Activated CD8-positive, alpha-beta memory T cell treated with anti-CD3 and anti-CD28 coated beads, Interleukin-2, amount 10 ng/mL, durations not matched to agents 7 days and 5 days (primary cell): Measurements from ENCODE around the gene KCNJ18. TPM values are rescaled to one million over a fixed set of nuclear protein-coding genes. Genes with fewer than 3 reads are reported as not detected.
"Not testable (repeated sequence)": the region's sequence is repeated elsewhere in the genome, so short reads cannot be mapped to it uniquely, and the experiment has no call there.

Experiments
- ATAC-seq: fragments of 150-1000 bp; cut with Tn5 transposase; one replicate; pipeline ENCODE4 v1.10.0; 2021; ENCODE audit warnings: moderate library complexity
- CTCF ChIA-PET: fragments of 350-600 bp; sonication (Branson Sonifier 250); formaldehyde crosslinking; loops from one replicate; lab custom pipeline; 2021; ENCODE audit warnings: antibody characterized with exemption; lab: Charles Lee
- DNase-seq: peaks from one replicate; pipeline ENCODE4 v3.0.0-alpha.2; 2020
- H3K27ac Mint-ChIP-seq: one replicate; pipeline ENCODE4 v1.8.0; 2021; ENCODE audit warnings: mild to moderate bottlenecking, mixed read lengths
- H3K27me3 Mint-ChIP-seq: one replicate; pipeline ENCODE4 v1.8.0; 2021; ENCODE audit warnings: mixed read lengths
- H3K36me3 Mint-ChIP-seq: one replicate; pipeline ENCODE4 v1.8.0; 2021; ENCODE audit warnings: mild to moderate bottlenecking, mixed read lengths
- H3K4me1 Mint-ChIP-seq: one replicate; pipeline ENCODE4 v1.8.0; 2021; ENCODE audit warnings: mixed read lengths
- H3K4me3 Mint-ChIP-seq: one replicate; pipeline ENCODE4 v1.8.0; 2021; ENCODE audit warnings: mild to moderate bottlenecking, moderate library complexity, mixed read lengths
- H3K9me3 Mint-ChIP-seq: one replicate; pipeline ENCODE4 v1.8.0; 2022; ENCODE audit warnings: low read depth, mixed read lengths
- total RNA-seq, 2 experiments: library from RNA; stranded (reverse); gene quantifications; one replicate each; pipeline ENCODE4 v1.2.3, GENCODE V29; 2021

The KCNJ18 gene
- total RNA-seq, 2 experiments from 2014 or later = not detected

DNA sequence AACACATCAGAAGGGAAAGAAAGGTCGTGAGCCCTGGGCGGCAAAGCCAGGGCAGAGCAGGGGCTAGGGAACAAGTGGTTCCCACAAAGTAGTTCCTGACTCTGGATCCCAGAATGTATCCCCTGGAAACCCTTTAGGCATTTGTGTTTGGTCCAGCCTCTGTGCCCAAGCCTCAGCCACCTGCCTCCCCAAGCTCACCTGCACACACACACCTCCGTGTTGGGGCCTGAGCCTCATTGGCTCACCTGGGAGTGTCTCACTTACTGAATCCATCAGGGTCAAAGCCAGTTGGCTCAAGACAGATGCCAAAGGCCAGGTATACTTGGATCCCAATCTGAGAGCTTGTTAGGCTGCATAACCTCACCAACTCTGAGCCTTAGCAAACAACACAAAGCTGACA lies 54.1 kb downstream of the KCNJ18 start:
- H3K4me3 Mint-ChIP-seq, ATAC-seq, H3K27me3 Mint-ChIP-seq, DNase-seq, H3K36me3 Mint-ChIP-seq, H3K9me3 Mint-ChIP-seq, H3K27ac Mint-ChIP-seq, CTCF ChIA-PET, H3K4me1 Mint-ChIP-seq: not testable (repeated sequence)

DNA sequence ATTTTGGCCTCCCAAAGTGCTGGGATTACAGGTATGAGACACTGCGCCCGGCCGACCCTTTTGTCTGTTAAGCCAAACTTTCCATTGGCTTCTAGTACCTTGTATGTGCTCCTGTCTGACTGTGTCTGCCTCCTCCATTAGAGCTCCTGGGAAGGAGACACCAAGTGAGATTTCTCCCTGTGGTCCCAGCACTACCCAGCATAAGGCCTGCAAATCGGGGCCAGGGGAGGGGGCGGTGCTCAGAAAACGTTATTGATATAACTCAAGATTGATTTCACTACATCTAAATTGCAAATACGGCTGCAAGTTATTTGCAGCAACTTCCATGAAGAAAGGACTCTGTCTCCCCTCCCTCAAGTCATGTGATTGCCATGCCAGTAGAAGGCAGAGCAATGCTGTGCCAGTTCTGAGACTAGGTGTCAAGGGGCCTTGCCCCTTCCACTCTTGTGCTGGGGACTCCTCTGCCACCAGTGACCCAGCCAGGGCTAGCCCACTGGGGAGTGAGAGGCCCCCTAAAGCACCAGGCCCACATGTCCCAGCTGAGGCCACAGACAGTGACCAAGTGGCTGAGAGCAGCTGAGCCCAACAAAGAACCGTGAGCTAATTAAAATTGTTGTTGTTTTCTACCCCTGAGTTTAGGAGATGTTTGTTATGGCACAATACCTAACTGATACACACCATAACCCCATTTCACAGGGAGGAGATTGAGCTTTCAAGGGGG lies 55.0 kb downstream of the KCNJ18 start:
- DNase-seq, H3K4me3 Mint-ChIP-seq, H3K36me3 Mint-ChIP-seq, H3K27me3 Mint-ChIP-seq, CTCF ChIA-PET, H3K27ac Mint-ChIP-seq, ATAC-seq, H3K9me3 Mint-ChIP-seq, H3K4me1 Mint-ChIP-seq: not testable (repeated sequence)

DNA sequence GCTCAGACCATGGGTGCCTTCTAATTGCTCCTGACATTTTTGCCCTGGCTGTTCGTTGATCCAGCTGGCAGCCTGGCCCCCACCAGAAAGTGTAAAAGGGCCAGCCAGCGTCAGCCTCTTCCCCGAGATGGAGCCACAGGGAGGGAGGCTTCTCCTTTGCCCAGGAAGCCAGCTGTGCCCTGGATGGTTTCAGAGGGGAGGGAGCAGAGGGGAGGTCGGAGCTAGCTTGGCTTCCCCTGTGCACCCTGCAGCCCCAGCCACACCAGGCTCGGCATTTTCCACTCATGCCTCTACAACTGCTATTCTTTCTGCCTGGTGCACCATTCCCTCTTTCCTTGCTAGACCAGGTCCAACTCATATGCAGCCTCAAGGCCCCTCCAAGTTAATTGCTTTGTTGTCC lies 56.4 kb downstream of the KCNJ18 start:
- not testable (repeated sequence) for H3K4me1 Mint-ChIP-seq, H3K9me3 Mint-ChIP-seq

DNA sequence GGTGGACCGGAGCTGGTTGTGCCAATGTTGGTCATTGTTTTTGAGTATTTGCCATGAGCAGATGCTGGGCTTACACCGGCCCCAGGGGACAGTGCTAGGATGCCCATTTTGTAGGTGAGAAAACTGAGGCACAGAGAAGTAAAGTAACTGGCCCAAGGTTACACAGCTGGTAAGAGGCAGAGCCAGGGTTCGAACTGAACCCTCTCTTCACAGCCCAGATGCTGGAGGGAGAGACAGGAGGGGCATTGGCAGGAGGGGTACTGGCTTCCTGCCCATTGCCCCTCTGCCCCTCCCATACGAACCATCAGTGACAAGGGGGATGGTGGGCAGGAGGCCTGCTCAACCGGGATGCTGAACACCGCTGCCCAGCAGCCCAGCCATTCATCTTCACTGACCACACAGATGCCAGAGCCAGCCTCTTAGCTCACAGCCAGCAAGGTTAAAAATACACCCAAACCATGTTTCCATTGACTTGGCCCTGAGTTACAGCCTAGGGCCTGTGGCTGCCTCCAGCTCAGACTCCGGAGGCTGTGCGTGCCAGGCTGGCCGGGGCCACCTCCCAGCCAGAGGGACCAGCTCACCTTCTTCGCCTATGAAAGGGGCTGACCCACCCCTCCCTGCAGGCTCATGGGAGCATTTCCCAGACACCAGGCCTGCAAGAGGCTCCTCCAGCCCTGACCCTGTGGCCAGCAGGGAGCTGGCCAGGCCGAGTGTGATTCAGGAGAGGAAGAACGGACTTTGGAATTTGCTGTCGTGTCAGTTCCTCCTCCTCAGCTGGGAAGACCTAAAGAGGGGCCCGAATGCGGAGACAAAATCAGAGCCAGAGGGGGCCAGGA lies 57.6 kb downstream of the KCNJ18 start:
- not testable (repeated sequence) for H3K4me1 Mint-ChIP-seq, H3K27ac Mint-ChIP-seq, H3K27me3 Mint-ChIP-seq

More for the DNA sequence above, 56.4 kb downstream of the KCNJ18 start:
- H3K27ac Mint-ChIP-seq, ATAC-seq, H3K4me3 Mint-ChIP-seq, H3K27me3 Mint-ChIP-seq, DNase-seq, CTCF ChIA-PET, H3K36me3 Mint-ChIP-seq: not testable (repeated sequence)

DNA sequence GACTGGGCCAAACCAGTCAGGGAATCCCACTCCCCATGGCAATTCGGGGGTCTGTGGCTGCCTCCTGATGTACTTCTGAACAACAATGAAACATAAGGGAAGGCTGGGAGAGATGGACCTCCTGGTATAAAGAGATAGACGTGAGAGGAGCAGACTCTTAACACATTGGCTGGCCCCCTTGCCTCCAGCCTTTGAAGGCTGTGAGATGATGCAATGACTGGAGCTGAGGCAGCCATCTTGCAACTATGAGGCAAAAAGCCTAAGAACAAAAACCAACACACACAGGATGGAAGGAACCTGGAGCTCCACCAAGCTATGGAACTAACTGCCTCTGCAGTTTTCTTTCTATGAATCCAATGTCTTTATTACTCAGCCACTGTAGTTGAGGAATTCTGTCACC lies 58.8 kb downstream of the KCNJ18 start:
- CTCF ChIA-PET, H3K27ac Mint-ChIP-seq, H3K9me3 Mint-ChIP-seq, H3K4me1 Mint-ChIP-seq, ATAC-seq, H3K27me3 Mint-ChIP-seq, H3K4me3 Mint-ChIP-seq, DNase-seq, H3K36me3 Mint-ChIP-seq: not testable (repeated sequence)

More for the DNA sequence above, 57.6 kb downstream of the KCNJ18 start:
- CTCF ChIA-PET, H3K9me3 Mint-ChIP-seq, DNase-seq, H3K4me3 Mint-ChIP-seq, H3K36me3 Mint-ChIP-seq, ATAC-seq: not testable (repeated sequence)
